Adrenal gland (tissue), 5 donors: ENCODE data around the gene PRRT2.

Experiments used
- POLR2A ChIP-seq, 2 donors: fragments of 450-650 bp; IDR thresholded peaks; one replicate each; pipeline ENCODE4 v1.6.1; 2017; ENCODE audit warnings: antibody characterized with exemption in 2 of 2, mild to moderate bottlenecking in 2 of 2, moderate library complexity in 1 of 2
- TF ChIP-seq, protein P1 (sequence below), 6 experiments: fragments of 450-650 bp in 4 of 6; fragments of 200-600 bp in 2 of 6; sonication (generic) in 1 of 6; IDR thresholded peaks; 1 replicate in 5 of 6; 2 replicates in 1 of 6; pipeline versions ENCODE4 v1.5.1 to v1.8.0; 2016 to 2021; ENCODE audit warnings: antibody characterized with exemption in 6 of 6, mild to moderate bottlenecking in 2 of 6, moderate library complexity in 1 of 6
- donor health status: DM: no; HTN: no; CAD: no.

DNA sequence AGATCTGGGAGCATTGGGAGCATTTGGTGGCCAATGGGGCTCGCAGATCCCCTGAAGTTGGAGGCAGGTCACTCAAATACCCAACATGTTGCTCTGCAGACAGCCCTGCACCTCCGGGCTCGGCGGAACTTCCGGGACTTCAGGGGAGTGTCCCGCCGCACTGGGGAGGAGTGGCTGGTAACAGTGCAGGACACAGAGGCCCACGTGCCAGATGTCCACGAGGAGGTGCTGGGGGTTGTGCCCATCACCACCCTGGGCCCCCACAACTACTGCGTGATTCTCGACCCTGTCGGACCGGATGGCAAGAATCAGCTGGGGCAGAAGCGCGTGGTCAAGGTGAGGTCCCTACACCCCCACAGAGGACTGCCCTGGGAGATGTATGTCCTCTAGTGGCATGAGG, 24.6 kb downstream of the PRRT2 start:
- TF ChIP-seq, protein P1, sequence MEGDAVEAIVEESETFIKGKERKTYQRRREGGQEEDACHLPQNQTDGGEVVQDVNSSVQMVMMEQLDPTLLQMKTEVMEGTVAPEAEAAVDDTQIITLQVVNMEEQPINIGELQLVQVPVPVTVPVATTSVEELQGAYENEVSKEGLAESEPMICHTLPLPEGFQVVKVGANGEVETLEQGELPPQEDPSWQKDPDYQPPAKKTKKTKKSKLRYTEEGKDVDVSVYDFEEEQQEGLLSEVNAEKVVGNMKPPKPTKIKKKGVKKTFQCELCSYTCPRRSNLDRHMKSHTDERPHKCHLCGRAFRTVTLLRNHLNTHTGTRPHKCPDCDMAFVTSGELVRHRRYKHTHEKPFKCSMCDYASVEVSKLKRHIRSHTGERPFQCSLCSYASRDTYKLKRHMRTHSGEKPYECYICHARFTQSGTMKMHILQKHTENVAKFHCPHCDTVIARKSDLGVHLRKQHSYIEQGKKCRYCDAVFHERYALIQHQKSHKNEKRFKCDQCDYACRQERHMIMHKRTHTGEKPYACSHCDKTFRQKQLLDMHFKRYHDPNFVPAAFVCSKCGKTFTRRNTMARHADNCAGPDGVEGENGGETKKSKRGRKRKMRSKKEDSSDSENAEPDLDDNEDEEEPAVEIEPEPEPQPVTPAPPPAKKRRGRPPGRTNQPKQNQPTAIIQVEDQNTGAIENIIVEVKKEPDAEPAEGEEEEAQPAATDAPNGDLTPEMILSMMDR (IDR thresholded peaks at IDR 0.05) = no peak
- no peak for TF ChIP-seq POLR2A (IDR thresholded peaks at IDR 0.05)
